GM19324 (cell line): Measurements from ENCODE around the gene MAB21L1.

ENCODE experiments used
- ATAC-seq: cut with Tn5 transposase; IDR thresholded peaks from one replicate; pipeline ENCODE4 v1.9.1; 2021; ENCODE audit warnings: mild to moderate bottlenecking, moderate library complexity; ENCODE audit not compliant: unreplicated experiment, low FRiP score

The MAB21L1 gene

DNA sequence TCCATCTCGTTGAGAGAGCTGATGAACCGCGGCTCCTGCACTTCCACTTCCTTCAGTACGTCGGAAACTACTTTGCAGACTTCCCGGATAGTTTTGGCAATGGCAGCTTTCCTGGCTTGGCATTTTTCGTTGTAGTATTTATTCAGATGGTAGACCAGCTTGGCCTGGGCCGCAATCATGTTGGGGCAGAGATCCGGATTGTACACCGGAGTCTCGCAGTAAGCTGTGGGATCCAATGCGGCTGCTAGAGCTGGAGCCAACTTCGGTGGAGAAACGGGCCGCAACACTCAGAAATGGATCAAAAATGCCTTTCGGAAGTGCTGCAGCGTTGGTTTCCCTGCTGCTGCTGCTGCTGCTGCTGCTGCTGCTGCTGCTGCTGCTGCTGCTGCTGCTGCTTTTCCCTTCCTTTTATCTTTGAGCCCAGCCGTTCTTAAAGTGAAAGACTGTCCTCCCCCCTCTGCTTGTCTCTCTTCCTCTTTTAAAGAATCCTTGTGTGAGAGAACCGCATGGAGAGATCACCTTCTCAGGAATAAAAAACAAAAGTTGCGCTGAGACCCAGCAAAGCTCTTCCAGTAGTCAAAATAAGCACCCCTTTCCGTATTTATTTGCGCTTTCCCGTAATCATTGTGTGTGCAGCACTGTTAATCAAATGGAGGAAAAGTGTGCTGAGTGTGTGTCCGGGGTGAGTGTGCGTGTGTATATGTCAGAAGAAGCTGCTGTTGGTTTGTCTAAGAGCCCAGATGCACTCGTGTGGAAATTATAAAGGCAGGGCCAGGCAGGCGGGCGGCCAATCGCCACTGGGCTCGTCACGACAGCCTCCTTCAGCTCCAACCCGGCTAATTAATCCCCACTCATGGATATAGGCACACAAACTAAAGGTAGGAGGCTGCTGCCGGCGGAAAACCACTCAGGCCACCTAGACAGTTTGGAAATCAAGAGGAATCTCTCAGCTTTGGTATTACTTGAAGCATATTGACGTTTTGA lies at the start of gene MAB21L1:
MAB21L1 (minus strand) TSS at position 730 of the 984 bp plus-strand sequence; CDS start at position 179, 551 bp downstream.
- no peak for ATAC-seq

DNA sequence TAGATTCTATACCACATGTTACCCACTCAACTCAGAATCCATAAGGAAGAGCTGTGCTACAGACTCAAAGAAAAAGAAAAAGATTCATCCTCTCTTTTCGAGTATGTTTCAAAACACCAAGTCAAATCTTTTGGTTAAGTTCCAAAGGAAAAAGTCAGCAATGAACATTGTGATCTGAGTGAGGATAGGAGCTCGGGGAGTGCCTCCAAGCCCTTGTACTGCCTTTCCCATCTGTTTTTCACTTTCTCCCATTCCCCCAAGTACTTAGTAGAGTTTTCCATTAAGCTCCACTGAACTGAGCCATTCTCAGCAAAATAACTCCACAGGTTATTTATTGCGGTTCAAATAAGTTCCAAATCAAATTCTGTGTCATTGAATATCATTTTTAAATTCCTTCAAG lies 47.7 kb upstream of the MAB21L1 start:
- ATAC-seq, result no peak

DNA sequence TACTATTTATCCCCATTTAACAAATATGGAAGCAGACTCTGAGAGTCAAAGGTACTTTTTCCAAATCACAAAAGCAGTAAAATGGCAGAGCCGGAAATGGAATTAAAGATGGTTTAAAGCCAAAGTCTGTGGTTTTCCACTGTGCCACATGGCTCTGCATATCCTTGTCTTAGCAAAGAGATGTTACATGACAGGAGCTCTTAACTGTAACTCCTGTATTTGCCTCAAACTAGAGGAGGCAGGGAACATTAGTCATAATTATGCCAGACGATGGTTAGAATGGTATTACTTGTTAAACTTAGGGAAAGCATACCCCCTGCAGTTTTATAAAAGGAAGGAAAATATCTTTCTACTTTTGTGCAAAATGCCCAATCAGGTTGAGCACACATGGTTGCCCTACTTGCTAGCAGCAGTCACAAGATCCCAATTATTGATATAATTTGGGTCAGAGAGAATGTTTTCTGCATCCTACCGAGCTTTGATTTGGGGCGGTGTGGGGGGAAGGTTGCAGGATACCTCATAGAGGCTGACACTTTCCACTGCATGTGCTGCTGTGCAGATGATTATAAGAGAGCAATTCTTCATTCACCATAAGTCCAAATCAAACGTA lies 42.0 kb upstream of the MAB21L1 start:
- no peak for ATAC-seq

DNA sequence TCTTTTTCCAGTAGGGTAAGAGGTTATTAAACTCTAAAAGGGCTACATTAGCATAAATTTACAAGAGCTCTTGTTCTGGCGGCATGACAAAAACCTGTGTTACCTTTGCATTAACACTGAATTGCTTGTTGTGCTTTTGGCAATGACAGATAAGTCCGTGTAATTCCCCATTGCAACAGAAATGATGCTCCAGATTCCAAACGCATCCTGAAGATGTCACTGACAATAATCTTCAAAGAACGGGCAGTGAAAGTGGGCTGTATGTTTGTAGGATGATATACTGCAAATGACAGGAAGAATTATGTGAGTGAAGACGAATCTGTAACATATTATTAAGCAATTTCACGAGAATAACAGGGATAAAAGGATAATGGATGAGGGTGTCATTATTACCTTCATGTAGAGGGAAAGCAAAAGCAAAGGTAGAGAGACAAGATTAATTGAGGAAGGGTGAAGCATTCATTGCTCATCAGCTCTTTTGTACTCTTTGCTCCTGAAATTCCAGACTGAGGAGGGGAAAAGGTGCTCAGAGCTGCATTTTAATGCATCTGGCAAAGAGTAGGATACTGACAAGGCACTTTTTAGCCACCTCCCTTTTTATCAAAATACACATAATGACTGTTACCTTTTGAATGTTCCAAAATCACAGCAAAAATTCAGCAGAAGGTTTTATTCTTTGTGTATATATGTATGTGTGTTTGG lies 38.5 kb upstream of the MAB21L1 start:
- no peak for ATAC-seq

DNA sequence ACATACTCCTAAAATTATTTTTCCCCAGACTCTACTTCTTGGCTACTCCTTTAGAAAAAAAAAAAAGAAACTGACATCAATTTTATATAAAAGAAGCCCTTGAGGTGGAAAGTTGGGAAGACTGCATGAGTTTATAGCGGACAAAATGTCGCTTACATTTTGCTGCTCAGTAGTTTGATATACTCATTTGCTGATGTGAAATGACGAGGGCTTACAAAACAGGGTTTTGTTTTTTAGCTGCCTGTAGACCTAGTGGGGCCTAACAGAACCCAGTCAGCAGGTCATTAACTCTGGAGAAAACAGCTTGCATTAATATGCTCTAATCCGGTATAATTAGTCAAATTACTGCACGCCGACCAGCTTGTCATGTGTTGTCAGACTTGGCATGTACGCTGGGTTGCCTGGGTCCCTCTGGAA lies 37.6 kb upstream of the MAB21L1 start:
- ATAC-seq, result no peak

DNA sequence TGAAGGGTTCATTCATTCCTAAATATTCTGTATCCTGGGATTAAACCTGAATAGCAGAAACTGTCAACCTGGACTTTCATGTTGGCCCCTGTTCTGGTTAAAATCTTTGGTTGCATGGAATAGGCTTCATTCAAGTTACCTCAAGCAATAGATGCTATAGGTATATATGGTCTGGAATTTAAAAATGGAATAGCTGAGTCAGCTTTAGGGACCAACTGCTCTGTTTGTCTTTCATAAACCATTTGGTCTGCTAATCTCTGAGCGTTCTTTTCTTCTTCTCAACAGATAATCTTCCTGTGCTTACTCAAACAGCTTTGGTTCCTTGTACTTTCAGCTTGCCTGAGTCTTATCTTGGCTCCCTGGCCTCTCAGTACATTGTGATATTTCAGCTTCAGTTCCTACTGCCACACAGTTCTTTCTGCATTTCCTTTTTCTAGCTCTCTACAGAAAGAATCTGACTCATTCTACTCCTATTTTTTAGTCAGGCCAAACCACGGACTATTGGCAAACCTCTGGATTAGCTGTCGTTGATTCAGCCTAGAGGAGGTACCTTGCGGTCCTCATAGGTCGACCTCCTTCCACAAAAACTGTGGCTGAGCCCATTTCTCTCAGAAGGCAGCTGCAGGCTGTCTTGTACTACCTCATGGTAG lies 35.9 kb upstream of the MAB21L1 start:
- ATAC-seq, result no peak

DNA sequence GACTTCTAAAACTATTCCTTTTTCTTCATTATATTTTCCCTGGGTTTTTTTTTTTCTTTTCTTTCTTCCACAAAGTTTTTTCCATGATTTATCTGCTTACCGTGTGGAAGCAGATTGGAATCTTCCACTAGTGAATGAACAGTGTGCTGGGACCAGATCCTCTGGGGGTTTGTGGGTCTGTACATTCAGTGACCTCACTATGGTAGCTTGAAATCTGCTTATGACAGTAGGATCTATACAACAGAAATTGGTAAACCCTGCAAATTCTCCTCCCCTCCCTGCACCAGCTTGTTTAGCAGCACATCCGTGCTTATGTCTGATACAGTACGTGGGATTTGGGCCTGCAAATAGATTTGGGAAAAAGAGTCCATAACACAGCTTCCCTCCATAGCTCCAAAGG lies 26.0 kb upstream of the MAB21L1 start:
- no peak for ATAC-seq

DNA sequence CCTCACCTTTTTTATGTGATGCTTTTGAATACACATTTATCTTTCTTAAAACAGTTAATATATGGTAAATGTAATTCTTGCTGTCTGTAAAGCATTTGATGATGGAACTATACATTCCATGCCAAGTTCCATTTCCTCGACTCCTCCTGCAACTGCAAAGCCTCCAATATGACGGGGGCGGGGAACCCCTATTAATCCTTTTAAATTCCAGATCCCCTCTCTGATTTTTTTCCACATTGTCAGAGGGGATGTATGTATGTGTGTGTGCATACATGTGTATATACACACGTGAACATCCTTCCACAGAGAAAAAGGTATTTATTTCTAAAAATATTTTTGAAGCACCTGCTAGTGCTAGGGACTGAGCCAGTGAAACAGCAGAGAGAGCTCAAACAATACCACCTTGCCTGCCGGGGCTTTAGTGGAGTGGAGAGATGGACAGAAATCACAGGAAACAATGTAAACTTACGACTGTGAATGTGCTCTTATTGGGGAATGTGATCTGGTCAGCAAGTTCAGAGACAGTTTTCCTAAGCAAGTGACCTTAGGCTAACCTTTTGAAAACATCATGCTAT lies 25.3 kb upstream of the MAB21L1 start:
- no peak for ATAC-seq

DNA sequence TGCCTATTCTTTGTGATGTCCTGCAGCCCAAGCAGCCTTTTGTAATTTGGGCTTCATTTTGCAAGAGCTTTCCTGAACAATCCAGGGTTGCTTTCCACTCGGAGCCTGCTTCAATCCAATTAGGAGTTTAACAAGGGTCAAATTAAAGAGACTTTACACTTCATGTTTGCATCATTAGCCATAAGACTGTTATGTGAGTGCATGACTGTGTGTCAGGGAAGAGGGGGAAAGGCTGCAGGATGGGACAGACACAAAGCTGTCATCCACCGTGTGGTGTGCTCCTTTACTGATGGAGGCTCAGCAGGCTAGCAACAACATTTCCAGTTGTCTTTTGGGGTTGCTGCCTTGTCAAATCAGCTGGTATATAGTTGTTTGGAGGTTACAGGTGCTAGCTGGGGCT lies 23.7 kb upstream of the MAB21L1 start:
- ATAC-seq, result no peak

DNA sequence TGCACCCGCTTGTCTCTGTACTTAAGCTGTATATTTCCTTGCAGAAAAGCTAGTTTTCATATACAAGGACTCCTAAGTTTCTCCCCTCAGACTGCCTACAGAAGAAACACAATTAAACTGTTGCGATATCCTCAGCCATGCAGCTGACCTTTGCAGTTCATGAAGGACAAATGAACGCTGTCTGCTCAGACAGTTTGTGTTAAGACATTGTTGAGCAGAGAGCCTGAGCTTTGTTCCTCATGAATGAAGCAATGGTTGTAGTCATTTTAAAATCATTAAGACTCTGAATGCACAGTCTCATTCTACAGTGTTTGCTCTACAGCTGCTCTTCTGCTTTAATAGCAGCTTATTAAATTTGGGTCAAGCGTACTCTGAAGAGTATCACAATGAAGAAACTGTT lies 23.2 kb upstream of the MAB21L1 start:
- ATAC-seq, result no peak

DNA sequence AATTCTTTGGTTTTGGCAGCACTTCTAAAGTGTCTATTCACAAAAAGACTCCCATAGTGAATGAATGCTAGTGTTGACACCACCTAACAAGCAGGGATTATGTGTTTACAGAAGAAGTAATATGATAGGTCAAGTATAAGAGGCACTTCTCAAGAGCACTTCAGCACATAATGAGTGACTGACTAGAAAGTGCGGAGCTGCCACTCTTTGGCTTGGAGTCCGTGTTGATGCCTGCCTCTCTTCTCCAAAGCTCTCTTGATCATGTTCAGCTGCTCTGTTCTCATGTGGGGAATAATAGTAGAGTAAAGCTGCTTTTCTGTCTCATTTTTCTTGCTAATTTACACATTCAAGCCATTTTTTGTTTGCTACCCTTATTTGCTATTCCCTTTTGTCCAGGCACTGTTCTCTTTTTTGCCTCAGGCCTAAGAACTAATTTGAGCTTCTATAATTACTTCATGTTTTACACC lies 22.7 kb upstream of the MAB21L1 start:
- no peak for ATAC-seq

DNA sequence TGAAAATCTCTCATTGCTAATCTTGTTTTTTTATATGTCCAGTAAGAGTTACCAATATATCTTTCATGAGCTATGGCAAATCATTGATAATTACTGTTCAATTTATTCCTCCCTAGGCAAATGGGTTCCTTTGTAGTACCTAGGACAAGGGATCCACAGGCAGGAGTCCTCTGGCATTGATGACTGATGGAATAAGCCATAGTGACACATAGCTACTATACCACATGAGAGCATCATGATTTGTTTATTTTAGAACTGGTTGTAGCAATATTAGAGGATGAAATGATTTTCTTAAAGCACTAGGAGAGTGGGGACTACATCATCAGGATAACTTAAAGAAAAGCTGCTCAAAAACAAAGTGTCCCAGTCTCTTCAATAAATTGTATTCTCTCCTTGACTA lies 21.7 kb upstream of the MAB21L1 start:
- ATAC-seq, result no peak

DNA sequence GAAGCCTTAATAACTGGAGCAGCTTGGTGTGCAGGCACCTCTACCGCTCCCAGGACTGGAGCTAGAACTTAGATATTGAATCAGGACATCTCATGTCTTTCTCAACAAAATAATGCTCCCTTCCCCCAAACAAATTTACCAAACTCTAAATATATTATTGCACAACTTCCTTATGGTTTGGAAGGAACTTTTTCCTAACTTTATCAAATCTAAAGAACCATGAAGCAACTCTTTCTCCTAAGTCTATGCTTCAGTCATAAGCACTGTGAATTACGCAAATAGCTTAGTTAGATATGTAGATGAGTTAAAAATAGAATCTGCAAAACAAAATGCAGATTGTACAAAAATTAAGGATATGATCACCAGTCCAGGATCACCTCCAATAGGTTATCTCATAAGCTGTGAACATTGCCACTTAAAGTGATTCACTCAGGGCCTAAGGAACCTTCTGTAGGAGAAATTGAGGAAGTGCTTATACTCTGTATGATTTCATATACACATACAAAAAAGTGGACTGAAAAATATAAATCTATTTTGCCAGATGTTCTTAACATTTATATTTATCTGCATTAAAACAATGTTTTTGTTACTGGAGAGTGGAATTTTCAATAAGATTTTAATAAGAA lies 20.4 kb upstream of the MAB21L1 start:
- ATAC-seq, result no peak

DNA sequence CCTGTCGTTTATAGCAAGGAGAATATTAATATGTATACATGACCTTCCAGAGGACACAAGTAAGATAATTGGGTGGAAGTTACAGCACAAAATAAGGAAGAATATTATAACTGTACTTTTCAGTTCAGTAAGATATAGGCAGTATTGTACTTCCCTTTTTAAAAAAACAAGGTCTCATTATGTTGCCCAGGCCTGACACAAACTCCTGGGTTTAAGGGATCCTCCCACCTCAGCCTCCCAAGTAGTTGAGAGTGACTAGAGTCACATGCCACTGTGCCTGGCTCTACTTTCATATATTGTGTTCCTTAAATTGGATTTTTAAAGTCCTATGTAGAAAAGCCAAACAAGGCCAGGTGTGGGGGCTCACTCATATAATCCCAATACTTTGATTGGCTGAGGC lies 19.5 kb upstream of the MAB21L1 start:
- ATAC-seq, result no peak

DNA sequence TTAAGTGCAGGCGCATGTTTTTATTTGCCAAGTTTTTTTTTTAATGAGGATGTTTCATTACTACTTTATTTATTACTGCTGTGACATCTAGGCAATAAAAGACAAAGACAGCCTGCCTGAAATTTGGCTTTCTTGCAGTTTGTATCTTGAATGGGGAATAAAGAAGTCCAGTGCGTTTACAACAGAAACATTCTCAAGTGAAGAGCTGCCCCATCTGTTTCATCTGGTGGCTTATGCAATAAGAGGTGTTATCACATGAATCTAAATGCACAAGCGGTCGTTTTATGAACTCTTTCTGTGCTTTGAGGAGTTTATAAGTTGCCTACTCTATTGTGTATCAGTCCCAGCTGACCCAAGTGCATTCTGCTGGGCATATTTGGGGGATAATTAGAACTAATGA lies 12.6 kb upstream of the MAB21L1 start:
- no peak for ATAC-seq

DNA sequence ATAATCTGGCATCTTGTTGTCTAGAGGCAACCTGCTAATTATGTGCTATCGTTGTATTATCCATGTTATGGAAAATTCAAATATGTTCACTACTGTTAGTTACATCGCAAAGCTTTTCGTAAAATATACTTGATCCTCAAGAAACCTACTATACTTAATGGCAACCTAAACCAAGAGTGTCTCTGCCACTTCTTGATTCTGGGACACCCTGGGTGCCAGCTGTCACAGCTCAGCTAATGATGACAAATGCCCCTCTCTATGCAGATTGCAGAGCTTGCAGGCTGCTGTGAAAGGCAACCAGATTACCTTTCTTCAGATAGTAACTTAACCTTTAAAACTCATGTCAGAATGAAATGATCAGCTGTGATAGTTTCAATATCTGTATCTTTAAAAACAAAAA lies 8.9 kb upstream of the MAB21L1 start:
- ATAC-seq, result no peak

DNA sequence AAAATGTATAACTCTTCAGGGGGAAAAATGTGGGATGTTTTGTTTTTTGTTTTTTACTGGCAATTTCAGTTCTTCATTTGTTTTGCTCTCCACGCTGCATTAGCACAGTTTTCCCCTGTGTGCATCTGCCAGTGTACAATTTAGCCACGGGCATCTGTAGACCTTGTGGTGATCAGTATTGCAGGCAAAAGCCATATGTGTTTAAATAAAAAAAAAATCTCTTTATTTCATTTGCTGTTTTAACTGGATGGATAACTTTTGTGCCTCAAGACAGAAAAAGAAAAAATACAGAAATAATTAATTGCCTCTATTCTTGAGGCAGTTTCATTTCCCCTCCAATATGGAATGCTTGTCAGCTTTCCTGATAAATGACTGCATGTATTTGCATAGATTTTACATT lies 7.9 kb upstream of the MAB21L1 start:
- no peak for ATAC-seq

DNA sequence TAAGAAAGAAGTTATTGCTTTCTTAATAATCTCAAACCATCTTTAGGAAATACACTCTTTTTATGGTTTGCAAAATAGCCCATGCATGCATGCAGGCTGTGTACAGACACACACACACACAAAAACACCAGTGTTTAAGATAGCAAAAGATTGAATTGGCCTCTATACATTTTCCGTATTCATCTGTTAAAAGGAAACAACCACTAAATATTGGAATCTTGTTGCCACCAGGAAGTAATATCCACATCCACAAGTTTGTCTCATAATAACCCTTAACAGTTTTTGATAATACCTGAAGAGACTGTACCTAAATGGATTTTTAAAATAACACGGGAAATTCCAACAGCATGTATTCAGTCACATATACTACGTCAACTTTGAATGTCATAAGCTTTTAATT lies 7.3 kb upstream of the MAB21L1 start:
- no peak for ATAC-seq

DNA sequence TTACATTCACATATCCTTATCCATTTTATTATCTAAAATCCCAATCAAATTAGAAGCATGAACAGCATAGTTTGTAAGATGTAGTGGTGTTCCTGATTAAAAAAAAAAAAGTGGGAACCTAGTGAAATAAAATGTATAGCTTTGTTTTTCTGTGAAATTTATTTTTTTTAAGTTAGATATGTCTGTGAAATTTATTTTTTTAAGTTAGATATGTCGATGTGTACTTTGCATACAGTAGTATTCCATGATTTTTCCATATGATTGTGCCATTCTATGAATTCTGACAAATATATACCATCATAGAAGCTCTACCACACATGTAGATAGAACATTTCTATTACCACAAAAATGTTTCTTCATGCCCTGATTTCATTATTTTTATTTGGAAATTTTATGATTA lies 6.0 kb upstream of the MAB21L1 start:
- ATAC-seq, result no peak

DNA sequence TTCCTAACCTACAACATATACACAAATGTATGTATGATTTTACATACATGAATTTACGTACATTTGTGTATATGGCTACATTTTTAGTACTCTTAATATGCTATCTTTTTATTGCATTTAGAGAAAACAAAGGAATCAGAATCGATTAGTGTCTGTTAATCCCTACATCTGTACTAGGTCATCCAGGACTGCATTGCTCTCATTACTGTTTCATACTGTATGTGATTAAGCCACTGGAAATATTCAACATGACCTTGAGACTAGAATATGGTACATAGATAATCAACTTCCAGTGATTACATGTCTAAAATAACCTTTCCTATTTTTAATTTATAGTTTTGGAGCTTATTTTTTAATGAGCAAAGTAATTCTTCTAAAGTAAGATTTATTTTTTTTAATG lies 5.3 kb upstream of the MAB21L1 start:
- no peak for ATAC-seq
